Right cardiac atrium (tissue), 5 donors: ENCODE results near the gene GATAD2B. TPM values are rescaled to one million over a fixed set of nuclear protein-coding genes. Genes with fewer than 3 reads are reported as not detected.
A peak's percentile ranks its signal among the peaks of the same experiment; 100 is the strongest.
"Not testable (repeated sequence)": the region's sequence is repeated elsewhere in the genome, so short reads cannot be mapped to it uniquely, and the experiment has no call there.

Source experiments
- ATAC-seq, 2 donors: fragments of 200-7000 bp; cut with Tn5 transposase; one replicate each; pipeline versions ENCODE4 v1.8.0 to v1.9.1; 2020; ENCODE audit warnings: moderate library complexity in 2 of 2, mild to moderate bottlenecking in 1 of 2
- DNase-seq, 3 donors: peaks; one replicate each; pipeline ENCODE4 v3.0.0-alpha.2; 2020
- H3K27ac ChIP-seq: one replicate; pipeline ENCODE4 v1.5.1; 2013; ENCODE audit warnings: mild to moderate bottlenecking, low read length, control low read depth, moderate library complexity
- H3K27me3 ChIP-seq: one replicate; pipeline ENCODE4 v1.6.1; 2013; ENCODE audit not compliant: control insufficient read depth, insufficient read depth
- H3K4me1 ChIP-seq: one replicate; pipeline ENCODE4 v1.6.1; 2013; ENCODE audit warnings: low read length; ENCODE audit not compliant: control insufficient read depth, insufficient read depth
- H3K4me3 ChIP-seq: one replicate; pipeline ENCODE4 v1.5.1; 2013; ENCODE audit warnings: low read length, control low read depth
- H3K9me3 ChIP-seq: one replicate; pipeline ENCODE4 v1.6.1; 2013; ENCODE audit warnings: low read length; ENCODE audit not compliant: control insufficient read depth
- WGBS: extraction: QIAGEN DNeasy Blood & Tissue Kit; methylation state at CpG from one replicate; pipeline ENCODE4 v1.1.7; 2013; 5-methylcytosine and 5-hydroxymethylcytosine counted together
- intact Hi-C, 4 donors: fragments of 100-400 bp; cut with DNase I; formaldehyde crosslinking; loops; one replicate each; pipeline versions ENCODE4 v1.11.0 to v1.14.0; 2022 to 2023
- polyA plus RNA-seq: library from polyadenylated mRNA; stranded (reverse); fragments of 200-250 nt; gene quantifications from one replicate; pipeline ENCODE4 v1.2.3, GENCODE V29; 2013
- total RNA-seq, 4 donors: library from RNA; stranded (reverse); fragmentation: NEBNext Ultra II Directional; extraction: Animal tissue kit (Norgen Biotek cat#: 25700); gene quantifications; one replicate each; pipeline ENCODE4 v1.2.1, GENCODE V29; 2021
- donor health status: healthy with polysubstance abuse.
- donor health status: DM: no; HTN: yes; CAD: no.
- donor health status: DM: no; HTN: no; CAD: no.
- donor health status: DM: no; HTN: yes; CAD: no; lungs with severe emphysema.
- donor health status: DM: yes; HTN: yes; CAD: no.

The GATAD2B gene
- total and polyA plus RNA-seq, 5 donors: 7.2 to 50.1 (median 42.2) TPM

DNA sequence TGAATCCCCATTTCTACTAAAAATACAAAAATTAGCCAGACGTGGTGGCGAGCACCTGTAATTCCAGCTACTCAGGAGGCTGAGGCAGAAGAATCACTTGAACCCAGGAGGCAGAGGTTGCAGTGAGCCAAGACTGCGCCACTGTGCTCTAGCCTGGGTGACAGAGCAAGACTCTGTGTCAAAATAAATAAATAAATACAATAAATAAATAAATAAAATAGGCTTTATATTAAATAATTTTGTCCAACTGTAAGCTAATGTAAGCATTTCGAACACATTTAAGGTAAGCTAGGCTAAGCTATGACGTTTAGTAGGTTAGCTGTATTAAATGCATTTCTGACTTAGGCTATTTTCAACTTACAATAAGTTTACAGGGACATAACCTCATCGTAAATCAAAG lies 12.2 kb downstream of the GATAD2B start:
- WGBS: 87% methylated on average over 6 of the region's 6 CpGs
- not testable (repeated sequence) for H3K9me3 ChIP-seq, H3K4me3 ChIP-seq, DNase-seq, ATAC-seq, H3K27me3 ChIP-seq, H3K27ac ChIP-seq, H3K4me1 ChIP-seq
- intact Hi-C loops: loop anchor here in 1 of 4 donors (10.0 kb wide), 1 partner anchor 86 kb away; no protein-coding TSS in a partner anchor

DNA sequence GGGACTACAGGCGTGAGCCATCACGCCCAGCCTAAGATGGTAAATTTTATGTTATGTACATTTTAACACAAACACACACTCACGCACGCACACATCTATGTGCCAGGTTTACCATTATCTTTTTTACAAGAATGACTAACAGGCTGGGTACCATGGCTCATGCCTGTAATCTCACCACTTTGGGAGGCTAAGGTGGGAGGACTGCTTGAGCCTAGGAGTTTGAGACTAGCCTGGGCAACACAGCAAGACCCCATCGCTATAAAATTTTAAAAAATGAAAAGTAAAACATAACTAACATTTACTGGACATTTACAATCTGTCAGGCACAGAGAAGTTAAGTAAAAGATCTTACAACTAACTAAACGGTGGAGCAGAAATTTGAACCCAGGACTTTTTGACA lies 14.7 kb downstream of the GATAD2B start:
- no peak for DNase-seq
- no peaks in the 10 kb centered on the region for H3K9me3 ChIP-seq
- no peak overlapping the region for H3K4me3 ChIP-seq
- intact Hi-C loops: no loop called here
- no peaks in the 10 kb centered on the region for H3K27me3 ChIP-seq
- no peak overlapping the region for H3K27ac ChIP-seq
- peaks cover 2% of the 10 kb centered on the region for H3K4me1 ChIP-seq
- no peak for ATAC-seq
- WGBS: 96% methylated on average over 6 of the region's 6 CpGs

GRCh38 chr1:153907134-153907533 lies 15.6 kb downstream of the GATAD2B start:
- Histone ChIP-seq H3K27me3 (no peaks in the 10 kb centered on the region), H3K9me3 (no peaks in the 10 kb centered on the region), H3K4me1 (peaks cover 2% of the 10 kb centered on the region), H3K4me3 (no peak overlapping the region), H3K27ac (no peak overlapping the region)
- no peak for DNase-seq
- no peak for ATAC-seq
- intact Hi-C loops: no loop called here
- WGBS: 89% methylated on average over 6 of the region's 6 CpGs

- DNase-seq (no peak), ATAC-seq (no peak)
- WGBS: 96% methylated on average over 1 of the region's 1 CpG
- H3K27ac ChIP-seq: no peak overlapping the region
- no peaks in the 10 kb centered on the region for H3K27me3 ChIP-seq
- intact Hi-C loops: no loop called here
- H3K4me1 ChIP-seq: peaks cover 2% of the 10 kb centered on the region
- H3K9me3 ChIP-seq: no peaks in the 10 kb centered on the region
- H3K4me3 ChIP-seq: no peak overlapping the region
Measured at GRCh38 chr1:153906396-153906795, 16.4 kb downstream of the GATAD2B start.

- 97% methylated on average over 8 of the region's 8 CpGs for WGBS
- H3K27me3 ChIP-seq, H3K4me3 ChIP-seq, DNase-seq, intact Hi-C loops, H3K9me3 ChIP-seq, ATAC-seq, H3K27ac ChIP-seq, H3K4me1 ChIP-seq: not testable (repeated sequence)
Measured at GRCh38 chr1:153905908-153906307, 16.9 kb downstream of the GATAD2B start.

DNA sequence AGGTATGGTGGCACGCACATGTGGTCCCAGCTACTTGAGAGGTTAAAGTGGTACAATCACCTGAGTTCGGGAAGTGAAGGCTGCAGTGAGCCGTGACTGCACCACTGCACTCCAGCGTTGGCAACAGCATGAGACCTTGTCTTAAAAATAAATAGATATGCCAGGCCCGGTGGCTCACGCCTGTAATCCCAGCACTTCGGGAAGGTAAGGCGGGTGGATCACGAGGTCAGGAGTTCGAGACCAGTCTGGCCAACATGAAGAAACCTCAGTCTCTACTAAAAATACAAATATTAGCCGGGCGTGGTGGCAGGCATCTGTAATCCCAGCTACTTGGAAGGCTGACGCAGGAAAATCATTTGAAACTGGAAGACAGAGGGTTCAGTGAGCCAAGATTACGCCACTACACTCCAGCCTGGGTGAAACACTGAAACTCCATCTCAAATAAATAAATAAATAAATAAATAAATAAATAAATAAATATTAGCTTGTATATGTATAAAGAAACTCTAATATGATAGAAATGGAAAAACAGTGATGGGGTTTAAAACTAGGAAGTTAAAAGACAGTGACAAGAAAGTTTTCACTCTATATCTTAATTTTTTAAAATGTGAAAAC lies 18.8 kb downstream of the GATAD2B start:
- 80% methylated on average over 14 of the region's 14 CpGs for WGBS
- Histone ChIP-seq H3K4me3 (no peak overlapping the region), H3K27me3 (no peaks in the 10 kb centered on the region), H3K27ac (peak overlapping the region; percentile 68), H3K4me1 (peaks cover 2% of the 10 kb centered on the region), H3K9me3 (no peaks in the 10 kb centered on the region)
- peak in 1 of 3 donors; percentile 36 for DNase-seq
- intact Hi-C loops: no loop called here
- peak in 1 of 2 donors; percentile 60 for ATAC-seq

DNA sequence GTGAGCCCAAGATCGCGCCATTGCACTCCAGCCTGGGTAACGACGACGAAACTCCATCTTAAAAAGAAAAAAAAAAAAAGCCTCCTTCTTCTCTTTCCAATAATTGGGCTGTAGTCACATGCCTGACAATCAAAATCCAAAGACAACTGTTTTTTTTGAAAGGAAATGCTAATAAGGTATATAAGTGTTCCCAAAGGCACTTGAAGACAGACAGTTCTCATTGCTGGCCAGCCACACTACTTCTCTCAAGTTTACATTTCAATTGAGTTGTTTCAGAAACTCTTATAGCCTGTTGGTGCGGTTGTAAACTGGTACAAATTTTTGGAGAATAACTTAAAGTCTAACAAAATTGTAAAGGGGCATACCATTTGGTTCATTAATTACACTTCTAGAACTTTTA lies 23.3 kb downstream of the GATAD2B start:
- Histone ChIP-seq H3K27me3 (no peaks in the 10 kb centered on the region), H3K4me3 (no peak overlapping the region), H3K27ac (no peak overlapping the region), H3K9me3 (no peaks in the 10 kb centered on the region), H3K4me1 (no peaks in the 10 kb centered on the region)
- intact Hi-C loops: no loop called here
- no peak for ATAC-seq
- 87% methylated on average over 6 of the region's 6 CpGs for WGBS
- DNase-seq: no peak

DNA sequence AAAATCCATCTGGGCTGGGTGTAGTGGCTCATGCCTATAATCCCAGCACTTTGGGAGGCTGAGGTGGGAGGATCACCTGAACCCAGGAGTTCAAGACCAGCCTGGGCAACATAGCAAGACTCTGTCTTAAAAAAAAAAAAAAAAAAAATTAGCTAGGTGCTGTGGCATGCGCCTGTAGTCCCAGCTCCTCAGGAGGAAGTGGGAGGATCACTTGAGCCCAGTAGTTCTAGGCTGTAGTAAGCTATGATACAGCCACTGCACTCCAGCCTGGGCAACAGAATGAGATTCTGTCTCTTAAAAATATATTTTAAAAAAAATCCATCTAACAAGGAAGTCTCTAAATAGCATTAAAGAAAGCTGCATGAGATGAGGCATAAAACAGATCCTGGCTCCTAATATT lies 26.9 kb downstream of the GATAD2B start:
- H3K27me3 ChIP-seq, DNase-seq, H3K27ac ChIP-seq, intact Hi-C loops, H3K4me3 ChIP-seq, H3K4me1 ChIP-seq, H3K9me3 ChIP-seq: not testable (repeated sequence)
- peak in 1 of 2 donors; percentile 46 for ATAC-seq
- 73% methylated on average over 1 of the region's 1 CpG for WGBS

DNA sequence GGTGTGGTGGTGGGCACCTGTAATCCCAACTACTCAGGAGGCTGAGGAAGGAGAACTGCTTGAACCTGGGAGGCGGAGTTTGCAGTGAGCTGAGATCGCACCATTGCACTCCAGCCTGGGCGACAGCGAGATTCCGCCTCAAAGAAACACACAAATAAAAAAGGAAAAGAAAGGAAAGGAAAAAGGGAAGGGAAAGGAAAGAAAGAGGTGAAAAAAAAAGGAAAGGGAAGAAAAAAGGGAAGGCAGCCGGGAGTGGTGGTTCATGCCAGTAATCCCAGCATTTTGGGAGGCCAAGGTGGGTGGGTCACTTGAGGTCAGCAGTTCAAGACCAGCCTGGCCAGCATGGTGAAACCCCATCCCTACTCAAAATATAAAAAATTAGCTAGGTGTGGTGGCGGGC lies 31.7 kb downstream of the GATAD2B start:
- intact Hi-C loops, H3K9me3 ChIP-seq, H3K4me1 ChIP-seq, ATAC-seq, H3K27ac ChIP-seq, H3K4me3 ChIP-seq, DNase-seq, H3K27me3 ChIP-seq: not testable (repeated sequence)
- WGBS: 95% methylated on average over 7 of the region's 7 CpGs

- Histone ChIP-seq H3K27ac (no peak overlapping the region), H3K27me3 (no peaks in the 10 kb centered on the region), H3K4me3 (no peak overlapping the region), H3K9me3 (no peaks in the 10 kb centered on the region), H3K4me1 (no peaks in the 10 kb centered on the region)
- 6% methylated on average over 3 of the region's 3 CpGs for WGBS
- DNase-seq: no peak
- intact Hi-C loops: no loop called here
- peak; percentile 40 to 64 for ATAC-seq
Measured at GRCh38 chr1:153888533-153888932, 34.2 kb downstream of the GATAD2B start.

- ATAC-seq (no peak), DNase-seq (no peak)
- H3K9me3 ChIP-seq: no peaks in the 10 kb centered on the region
- H3K4me3 ChIP-seq: no peak overlapping the region
- H3K27ac ChIP-seq: no peak overlapping the region
- intact Hi-C loops: no loop called here
- 76% methylated on average over 3 of the region's 3 CpGs for WGBS
- no peaks in the 10 kb centered on the region for H3K27me3 ChIP-seq
- H3K4me1 ChIP-seq: peaks cover 3% of the 10 kb centered on the region
Measured at GRCh38 chr1:153886127-153886526, 36.6 kb downstream of the GATAD2B start.

DNA sequence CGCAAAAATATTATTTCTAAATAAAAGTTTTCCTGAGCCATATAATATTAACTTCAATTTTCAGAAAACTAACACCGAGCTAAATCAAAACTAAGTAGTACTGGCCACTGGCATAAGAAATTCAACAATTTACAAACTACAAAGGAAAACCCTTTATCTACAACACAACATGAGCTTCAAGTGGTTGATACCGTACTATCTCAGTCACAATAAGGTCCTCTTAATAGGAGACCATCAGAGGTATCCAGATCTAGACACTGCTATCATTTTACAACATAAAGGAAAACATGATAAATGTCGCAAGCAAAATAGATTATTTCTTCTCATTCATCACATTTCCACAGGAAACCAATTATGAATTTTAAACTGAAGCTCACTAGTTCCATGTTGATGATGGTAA lies 39.5 kb downstream of the GATAD2B start:
- 78% methylated on average over 4 of the region's 4 CpGs for WGBS
- no peak for ATAC-seq
- Histone ChIP-seq H3K27me3 (no peaks in the 10 kb centered on the region), H3K4me3 (no peak overlapping the region), H3K9me3 (no peaks in the 10 kb centered on the region), H3K4me1 (peaks cover 3% of the 10 kb centered on the region), H3K27ac (no peak overlapping the region)
- intact Hi-C loops: no loop called here
- no peak for DNase-seq
